ENCODE measurements around the gene NR6A1.

GRCh38 chr9:124710766-124711165 is 60.3 kb downstream of the NR6A1 start:
- TF ChIP-seq EZH2phosphoT487 (IDR thresholded peaks at IDR 0.05; ENCODE audit: insufficient read depth, low read depth) (no peak), EZH2 (IDR thresholded peaks at IDR 0.05; ENCODE audit: insufficient read depth, poor library complexity, severe bottlenecking) (no peak)
